Cerebellar nuclear complex (tissue), 1 donor: ENCODE data around the gene LAMC2.

Experiments used
- DNase-seq, 2 experiments: peaks; one replicate each; lab custom pipeline; 2025; lab: John Stamatoyannopoulos, UW

The LAMC2 gene

DNA sequence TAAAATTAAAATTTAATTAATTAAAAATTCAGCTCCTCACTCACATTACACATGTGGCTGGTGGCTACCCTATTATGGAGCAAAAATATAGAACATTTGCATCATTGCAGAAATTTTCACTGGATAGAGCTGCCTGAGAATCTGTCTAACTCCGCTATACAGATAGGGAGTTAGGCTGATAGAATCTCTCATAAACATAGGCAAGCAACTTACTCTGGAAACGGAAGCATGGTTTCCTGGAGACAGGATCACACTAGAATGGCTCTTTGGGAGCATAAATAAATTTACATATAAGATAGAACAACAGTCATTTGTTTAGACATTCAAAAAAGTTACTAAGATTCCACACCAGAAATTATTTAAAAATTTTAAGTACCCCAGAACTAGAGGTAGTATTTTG, 12.2 kb upstream of the LAMC2 start:
- DNase-seq, result no peak

GRCh38 chr1:183175631-183176030, 10.4 kb upstream of the LAMC2 start:
- DNase-seq, result no peak

GRCh38 chr1:183178545-183178944, 7.5 kb upstream of the LAMC2 start:
- no peak for DNase-seq

- DNase-seq, result no peak
These were observed 7.0 kb upstream of the LAMC2 start for GRCh38 chr1:183179033-183179432.

GRCh38 chr1:183180218-183180617, 5.8 kb upstream of the LAMC2 start:
- DNase-seq, result peak; percentile 36 to 91

DNA sequence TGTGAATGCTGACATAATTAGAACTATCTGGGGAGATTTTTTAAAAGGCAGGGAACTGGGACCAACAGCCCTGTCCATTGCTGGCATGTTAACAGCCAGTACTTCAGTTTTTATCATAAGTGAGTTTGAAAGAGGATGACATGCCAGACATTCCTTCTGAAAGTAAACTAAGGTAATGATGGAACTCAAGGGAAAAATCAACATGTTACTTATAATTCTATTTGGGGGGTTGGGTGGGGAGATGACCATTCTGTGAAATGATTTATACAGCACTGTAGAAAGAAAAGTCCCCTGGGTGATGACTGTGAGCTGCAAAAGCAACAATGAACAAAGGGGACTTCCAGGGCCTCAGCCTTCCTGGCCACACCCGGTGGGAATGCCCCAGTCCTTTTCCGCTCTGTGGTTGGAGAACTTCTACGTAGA, 5.4 kb upstream of the LAMC2 start:
- DNase-seq, result no peak

- no peak for DNase-seq
These were observed 777 bp downstream of the LAMC2 start for GRCh38 chr1:183186841-183187240.

DNA sequence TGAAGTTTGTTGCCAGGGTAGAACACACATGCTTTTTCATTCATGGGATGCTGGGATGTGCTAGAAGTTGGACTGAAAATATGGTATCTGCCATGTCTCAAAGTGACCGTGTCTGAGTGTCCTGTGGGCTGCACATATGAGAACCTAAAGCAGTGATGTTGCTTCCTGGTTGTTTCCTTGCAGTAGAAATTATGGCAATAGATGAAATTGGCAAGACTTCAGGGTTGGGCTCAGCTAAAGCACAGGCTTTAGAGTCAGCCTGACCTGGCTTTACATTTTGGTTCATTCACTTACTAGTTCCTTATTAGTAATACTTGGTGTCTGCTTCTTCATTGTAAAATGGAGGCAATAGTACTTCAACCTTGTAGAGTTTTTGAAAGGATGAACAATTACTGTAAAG, 2.2 kb downstream of the LAMC2 start:
- DNase-seq, result no peak

DNA sequence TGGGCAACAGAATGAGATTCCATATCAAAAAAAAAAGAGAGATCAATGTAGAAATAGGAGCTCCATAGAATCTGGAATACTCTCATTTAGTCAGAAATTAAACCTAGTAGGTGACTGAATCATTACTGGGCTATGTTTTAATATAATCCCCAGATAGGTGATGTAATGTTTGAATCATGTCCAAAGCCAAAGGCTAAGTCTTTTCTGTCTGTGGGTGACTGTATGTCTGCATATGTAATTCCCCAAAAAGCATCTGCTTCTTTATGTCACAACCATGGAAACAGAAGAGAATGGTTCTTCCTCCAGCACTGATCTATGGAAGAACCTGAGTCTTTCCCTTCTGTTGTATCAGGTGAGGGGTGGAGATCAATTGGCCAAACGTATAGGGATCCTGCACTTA, 5.8 kb downstream of the LAMC2 start:
- no peak for DNase-seq

GRCh38 chr1:183193963-183194525, 8.0 kb downstream of the LAMC2 start:
- DNase-seq, result no peak

GRCh38 chr1:183194527-183195141, 8.6 kb downstream of the LAMC2 start:
- no peak for DNase-seq

- no peak for DNase-seq
These were observed 9.1 kb downstream of the LAMC2 start for GRCh38 chr1:183195142-183195574.

- no peak for DNase-seq
These were observed 11.7 kb downstream of the LAMC2 start for GRCh38 chr1:183197762-183198161.

GRCh38 chr1:183198463-183198862, 12.4 kb downstream of the LAMC2 start:
- no peak for DNase-seq

DNA sequence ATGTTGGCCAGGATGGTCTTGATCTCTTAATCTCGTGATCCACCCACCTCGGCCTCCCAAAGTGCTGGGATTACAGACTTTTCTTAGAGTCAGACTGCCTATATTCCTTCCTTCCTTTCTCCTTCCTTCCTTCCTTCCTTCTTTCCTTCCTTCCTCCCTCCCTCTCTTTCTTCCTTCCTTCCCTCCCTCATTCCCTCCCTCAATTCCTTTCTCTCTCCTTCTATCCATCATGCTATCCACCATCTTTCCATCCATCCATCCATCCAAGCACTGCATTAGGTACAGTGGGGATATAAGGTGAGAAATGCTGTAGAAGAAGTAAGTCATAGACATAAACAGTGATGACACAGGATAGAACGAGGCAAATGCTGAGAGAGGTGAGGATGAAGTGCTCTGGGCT, 13.2 kb downstream of the LAMC2 start:
- no peak for DNase-seq

DNA sequence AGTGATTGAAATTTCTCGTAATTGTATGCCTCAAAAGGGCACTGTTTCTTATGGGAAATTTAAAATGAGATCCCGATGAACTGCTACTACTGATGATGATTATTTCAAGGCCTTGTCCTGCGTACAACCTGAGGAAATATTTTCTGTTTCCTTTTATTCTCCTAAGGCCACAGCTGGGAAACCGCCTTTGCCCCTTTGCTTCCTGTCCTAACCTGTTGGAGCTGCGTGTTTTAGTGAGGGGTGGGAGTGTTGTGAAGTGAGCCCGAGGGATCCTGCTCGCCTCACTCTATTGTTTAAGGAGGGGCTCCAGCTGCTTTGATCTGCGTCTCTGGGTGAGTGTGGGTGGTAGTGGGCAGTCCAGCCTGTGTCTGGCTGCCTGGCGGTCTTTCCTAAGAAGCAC, 14.4 kb downstream of the LAMC2 start:
- no peak for DNase-seq

- no peak for DNase-seq
These were observed 17.0 kb downstream of the LAMC2 start for GRCh38 chr1:183203094-183203493.

DNA sequence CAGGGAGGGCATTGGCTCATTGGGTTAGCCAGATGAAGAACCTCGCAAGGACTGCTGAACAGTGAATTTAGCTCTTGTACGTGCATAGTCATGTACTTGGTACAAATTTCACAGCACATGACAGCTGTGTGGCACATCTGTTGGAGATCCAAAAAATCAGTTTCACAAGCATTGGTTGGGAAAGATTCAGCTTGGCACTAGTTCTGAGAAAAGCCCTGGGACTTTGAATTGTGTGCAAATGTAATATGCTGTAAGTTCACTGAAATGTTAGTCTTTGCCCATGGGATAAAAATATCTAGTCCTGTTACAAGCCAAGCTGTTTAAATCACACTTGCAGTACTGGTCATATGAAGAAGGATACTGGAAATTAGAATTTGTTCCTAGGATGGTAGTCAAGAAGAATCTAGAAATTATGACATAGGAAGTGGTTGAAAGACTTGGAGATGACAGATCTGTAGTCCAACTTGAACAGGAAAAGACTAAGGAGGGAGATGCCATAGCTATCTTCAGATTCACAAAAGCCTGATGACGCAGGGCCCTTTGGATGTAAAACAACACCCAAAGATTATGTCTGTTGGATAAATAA, 19.2 kb downstream of the LAMC2 start:
- no peak for DNase-seq

- no peak for DNase-seq
These were observed 20.6 kb downstream of the LAMC2 start for GRCh38 chr1:183206538-183207122.

DNA sequence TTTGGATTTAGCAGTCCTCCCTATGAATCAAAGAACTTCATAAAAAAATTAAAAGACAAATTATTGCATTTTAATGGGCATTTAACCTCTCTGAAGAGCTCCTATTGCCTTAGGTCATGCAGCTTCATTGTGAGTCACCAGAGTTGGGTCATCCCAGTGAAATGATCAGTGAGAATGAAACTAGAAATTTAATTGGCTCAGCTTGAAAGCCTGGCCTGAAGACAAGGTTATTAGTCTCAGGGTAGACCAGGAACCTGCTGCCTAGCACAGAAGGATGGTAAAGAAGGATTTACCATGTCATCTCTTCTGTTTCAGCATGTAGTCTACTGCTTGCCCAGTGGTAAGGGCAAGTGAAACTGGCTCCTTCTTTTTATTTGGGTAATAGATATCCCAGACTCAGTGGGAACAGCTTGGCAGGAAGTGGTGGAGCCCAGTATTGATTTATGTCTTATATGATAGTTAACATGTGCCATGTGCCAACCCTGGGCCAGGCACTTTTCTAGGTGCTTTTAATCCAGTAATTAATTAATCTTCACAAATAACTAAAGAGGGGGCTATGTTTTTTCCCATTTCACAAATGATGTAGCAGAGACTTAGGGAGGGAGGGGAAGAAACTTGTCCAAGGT, 23.6 kb downstream of the LAMC2 start:
- no peak for DNase-seq

DNA sequence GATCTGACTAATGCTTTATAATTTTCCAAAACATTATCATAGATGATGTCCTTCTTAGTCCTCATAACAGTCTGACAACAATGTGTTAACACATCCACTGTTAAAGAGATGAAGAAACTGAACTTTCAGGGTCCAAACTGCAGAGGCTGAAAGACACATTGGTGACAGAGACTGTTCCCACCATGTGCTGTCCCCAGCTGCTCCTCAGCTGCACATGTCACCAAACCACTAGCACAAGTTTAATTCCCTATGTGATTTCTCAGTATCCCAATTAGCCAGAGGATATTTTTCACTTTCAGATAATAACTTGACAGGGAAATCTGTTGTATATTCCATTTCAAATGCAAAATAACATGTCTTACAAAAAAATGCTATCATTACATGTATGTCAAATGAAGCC, 24.6 kb downstream of the LAMC2 start:
- no peak for DNase-seq

DNA sequence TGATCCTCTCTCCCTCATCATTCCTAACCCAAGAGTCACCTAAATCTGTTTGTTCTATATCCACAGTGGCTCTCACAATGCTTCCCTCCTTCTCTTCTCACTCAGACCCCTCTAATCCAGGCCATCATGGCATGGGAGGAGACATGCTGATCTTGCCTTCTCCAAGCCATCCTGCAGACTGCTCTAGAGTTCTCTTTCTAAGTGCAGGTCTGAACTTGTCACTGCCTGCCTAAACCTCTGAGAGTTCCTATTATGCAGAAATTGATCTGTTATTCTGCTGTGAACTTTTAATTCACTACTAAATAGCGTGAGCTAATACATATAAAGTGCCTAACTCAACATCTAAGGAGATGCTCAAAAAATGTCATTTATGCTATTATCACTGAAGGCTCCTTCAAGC, 26.8 kb downstream of the LAMC2 start:
- DNase-seq, result no peak
